HG02763 (cell line): Measurements from ENCODE around the gene UQCRHL.
"Not testable (repeated sequence)": the region's sequence is repeated elsewhere in the genome, so short reads cannot be mapped to it uniquely, and the experiment has no call there.

ENCODE experiments used
- ATAC-seq: cut with Tn5 transposase; IDR thresholded peaks from one replicate; pipeline ENCODE4 v1.9.1; 2021; ENCODE audit warnings: mild to moderate bottlenecking, moderate library complexity; ENCODE audit not compliant: unreplicated experiment

The UQCRHL gene

GRCh38 chr1:15835741-15836510, 28.5 kb upstream of the UQCRHL start:
- peak; percentile 62 for ATAC-seq

- peak; percentile 0 for ATAC-seq
Measured at GRCh38 chr1:15835205-15835740, 27.8 kb upstream of the UQCRHL start.

- peak; percentile 56 for ATAC-seq
Measured at GRCh38 chr1:15834406-15835204, 27.2 kb upstream of the UQCRHL start.

GRCh38 chr1:15833842-15834405, 26.5 kb upstream of the UQCRHL start:
- ATAC-seq: no peak

- no peak for ATAC-seq
Measured at GRCh38 chr1:15833069-15833679, 25.7 kb upstream of the UQCRHL start.

- ATAC-seq: no peak
Measured at GRCh38 chr1:15830258-15830657, 22.8 kb upstream of the UQCRHL start.

GRCh38 chr1:15828931-15829330, 21.5 kb upstream of the UQCRHL start:
- not testable (repeated sequence) for ATAC-seq

- ATAC-seq: not testable (repeated sequence)
Measured at GRCh38 chr1:15827567-15827966, 20.1 kb upstream of the UQCRHL start.

- no peak for ATAC-seq
Measured at GRCh38 chr1:15826810-15827507, 19.5 kb upstream of the UQCRHL start.

GRCh38 chr1:15825800-15826199, 18.4 kb upstream of the UQCRHL start:
- no peak for ATAC-seq

- no peak for ATAC-seq
Measured at GRCh38 chr1:15820478-15820877, 13.0 kb upstream of the UQCRHL start.

- no peak for ATAC-seq
Measured at GRCh38 chr1:15816674-15817073, 9.2 kb upstream of the UQCRHL start.

GRCh38 chr1:15810073-15810472, 2.6 kb upstream of the UQCRHL start:
- ATAC-seq: no peak

GRCh38 chr1:15808955-15809354, 1.5 kb upstream of the UQCRHL start:
- ATAC-seq: no peak

GRCh38 chr1:15807121-15807520, 328 bp downstream of the UQCRHL start:
- no peak for ATAC-seq

- ATAC-seq: no peak
Measured at GRCh38 chr1:15804060-15804459, 3.4 kb downstream of the UQCRHL start.

GRCh38 chr1:15803380-15803779, 4.1 kb downstream of the UQCRHL start:
- no peak for ATAC-seq

GRCh38 chr1:15802234-15802965, 5.0 kb downstream of the UQCRHL start:
- ATAC-seq: no peak

GRCh38 chr1:15799928-15800835, 7.3 kb downstream of the UQCRHL start:
- no peak for ATAC-seq
